Subcutaneous abdominal adipose tissue (tissue), 5 donors: ENCODE results near the gene TFIP11.

Experiments
- H3K27ac ChIP-seq: one replicate; pipeline ENCODE4 v1.7.0; 2013; ENCODE audit warnings: low read depth, mild to moderate bottlenecking, inconsistent platforms, low read length, moderate library complexity
- H3K27me3 ChIP-seq, 5 donors: one replicate each; pipeline ENCODE4 v1.7.0; 2013; ENCODE audit warnings: low read length in 5 of 5, inconsistent platforms in 1 of 5; ENCODE audit not compliant: control insufficient read depth in 5 of 5, insufficient read depth in 4 of 5
- H3K36me3 ChIP-seq, 5 donors: one replicate each; pipeline ENCODE4 v1.7.0; 2013; ENCODE audit warnings: low read length in 5 of 5; ENCODE audit not compliant: control insufficient read depth in 5 of 5, insufficient read depth in 5 of 5
- H3K4me1 ChIP-seq, 5 donors: one replicate each; pipeline ENCODE4 v1.7.0; 2013; ENCODE audit warnings: low read length in 5 of 5, mild to moderate bottlenecking in 3 of 5, moderate library complexity in 1 of 5; ENCODE audit not compliant: control insufficient read depth in 5 of 5, insufficient read depth in 5 of 5
- H3K4me3 ChIP-seq, 5 donors: one replicate each; pipeline ENCODE4 v1.7.0; 2013; ENCODE audit warnings: low read length in 5 of 5, low read depth in 1 of 5
- H3K9ac ChIP-seq, 5 donors: one replicate each; pipeline ENCODE4 v1.7.0; 2013; ENCODE audit warnings: low read length in 5 of 5, mild to moderate bottlenecking in 4 of 5, moderate library complexity in 3 of 5
- H3K9me3 ChIP-seq, 5 donors: one replicate each; pipeline ENCODE4 v1.7.0; 2013; ENCODE audit warnings: low read length in 5 of 5; ENCODE audit not compliant: control insufficient read depth in 5 of 5
- donor health status: healthy.
- donor health status: healthy.
- donor health status: healthy.
- donor health status: healthy.
- donor health status: healthy.

Gene TFIP11

GRCh38 chr22:26492220-26492619, 20.1 kb downstream of the TFIP11 start:
- H3K27ac ChIP-seq = no peak overlapping the region
- no peak overlapping the region for H3K4me3 ChIP-seq
- no peaks in the 10 kb centered on the region for H3K9me3 ChIP-seq
- H3K27me3 ChIP-seq = no peaks in the 10 kb centered on the region
- H3K4me1 ChIP-seq = no peaks in the 10 kb centered on the region
- H3K9ac ChIP-seq = no peak overlapping the region
- H3K36me3 ChIP-seq = peaks cover 45 to 96% (median 88%) of the 10 kb centered on the region in 5 donors

- Histone ChIP-seq H3K9ac (no peak overlapping the region), H3K4me1 (peaks cover 3 to 12% (median 7%) of the 10 kb centered on the region in 5 donors), H3K27me3 (no peaks in the 10 kb centered on the region), H3K36me3 (peaks cover 35 to 78% (median 66%) of the 10 kb centered on the region in 5 donors), H3K4me3 (no peak overlapping the region), H3K9me3 (no peaks in the 10 kb centered on the region), H3K27ac (no peak overlapping the region)
Observed at GRCh38 chr22:26489447-26490036, 22.7 kb downstream of the TFIP11 start.

- Histone ChIP-seq H3K4me1 (peaks cover 6 to 21% (median 17%) of the 10 kb centered on the region in 5 donors), H3K9ac (no peak overlapping the region), H3K36me3 (peaks cover 27 to 62% (median 51%) of the 10 kb centered on the region in 5 donors), H3K27me3 (no peaks in the 10 kb centered on the region), H3K27ac (no peak overlapping the region), H3K9me3 (no peaks in the 10 kb centered on the region), H3K4me3 (no peak overlapping the region)
Observed at GRCh38 chr22:26487996-26488395, 24.3 kb downstream of the TFIP11 start.

- H3K27ac ChIP-seq = no peak overlapping the region
- H3K9me3 ChIP-seq = no peaks in the 10 kb centered on the region
- H3K27me3 ChIP-seq = no peaks in the 10 kb centered on the region
- H3K36me3 ChIP-seq = peaks cover 24 to 46% (median 39%) of the 10 kb centered on the region in 5 donors
- H3K9ac ChIP-seq = no peak overlapping the region
- peaks cover 9 to 37% (median 32%) of the 10 kb centered on the region in 5 donors for H3K4me1 ChIP-seq
- no peak overlapping the region for H3K4me3 ChIP-seq
Observed at GRCh38 chr22:26486394-26486793, 25.9 kb downstream of the TFIP11 start.

- Histone ChIP-seq H3K27ac (no peak overlapping the region), H3K9me3 (no peaks in the 10 kb centered on the region), H3K27me3 (no peaks in the 10 kb centered on the region), H3K9ac (no peak overlapping the region), H3K36me3 (peaks cover 19 to 43% (median 35%) of the 10 kb centered on the region in 5 donors), H3K4me1 (peaks cover 9 to 42% (median 34%) of the 10 kb centered on the region in 5 donors), H3K4me3 (no peak overlapping the region)
Observed at GRCh38 chr22:26485806-26486390, 26.4 kb downstream of the TFIP11 start.

GRCh38 chr22:26485013-26485412, 27.3 kb downstream of the TFIP11 start:
- no peaks in the 10 kb centered on the region for H3K9me3 ChIP-seq
- peaks cover 15 to 41% (median 30%) of the 10 kb centered on the region in 5 donors for H3K36me3 ChIP-seq
- peak overlapping the region; percentile 31 for H3K27ac ChIP-seq
- H3K4me1 ChIP-seq = peaks cover 9 to 51% (median 41%) of the 10 kb centered on the region in 5 donors
- H3K9ac ChIP-seq = peak overlapping the region in 3 of 5 donors; percentile 59 to 98 (median 98)
- H3K27me3 ChIP-seq = no peaks in the 10 kb centered on the region
- H3K4me3 ChIP-seq = peak overlapping the region in 2 of 5 donors; percentile 26 to 95

- H3K36me3 ChIP-seq = peaks cover 9 to 34% (median 24%) of the 10 kb centered on the region in 5 donors
- peak overlapping the region; percentile 57 to 98 (median 95) for H3K9ac ChIP-seq
- no peaks in the 10 kb centered on the region for H3K9me3 ChIP-seq
- H3K27ac ChIP-seq = peak overlapping the region; percentile 83
- peaks cover 9 to 57% (median 48%) of the 10 kb centered on the region in 5 donors for H3K4me1 ChIP-seq
- H3K27me3 ChIP-seq = no peaks in the 10 kb centered on the region
- H3K4me3 ChIP-seq = peak overlapping the region; percentile 90 to 99 (median 95)
Observed at GRCh38 chr22:26484360-26484706, 27.9 kb downstream of the TFIP11 start.

GRCh38 chr22:26483439-26484359, 28.6 kb downstream of the TFIP11 start, which contains the start of the genes HPS4 and SRRD:
HPS4 (minus strand) TSS chr22:26483783; CDS start chr22:26481762, 2,021 bp downstream.
SRRD (plus strand) TSS chr22:26483877; CDS start chr22:26483891, 14 bp downstream.
- H3K27ac ChIP-seq = peak within 1 kb of the TSS; percentile 83
- H3K4me3 ChIP-seq = peak within 1 kb of the TSS; percentile 90 to 99 (median 95)
- H3K9ac ChIP-seq = peak within 1 kb of the TSS; percentile 94 to 98 (median 95)
- H3K27me3 ChIP-seq = no peaks in the 10 kb centered on the region
- no peaks in the 10 kb centered on the region for H3K9me3 ChIP-seq
- H3K4me1 ChIP-seq = peaks cover 9 to 60% (median 52%) of the 10 kb centered on the region in 5 donors
- peaks cover 6 to 28% (median 17%) of the 10 kb centered on the region in 5 donors for H3K36me3 ChIP-seq

- Histone ChIP-seq H3K9me3 (no peaks in the 10 kb centered on the region), H3K9ac (peak overlapping the region; percentile 94 to 98 (median 95)), H3K27me3 (no peaks in the 10 kb centered on the region), H3K27ac (peak overlapping the region; percentile 83), H3K4me3 (peak overlapping the region; percentile 90 to 96 (median 94)), H3K4me1 (peaks cover 9 to 60% (median 52%) of the 10 kb centered on the region in 5 donors), H3K36me3 (peaks cover 0 to 22% (median 11%) of the 10 kb centered on the region in 5 donors)
Observed at GRCh38 chr22:26483043-26483438, 29.2 kb downstream of the TFIP11 start.
